ENCODE results near the gene ZBTB9.

Gene ZBTB9

GRCh38 chr6:33434961-33435360 is 19.4 kb upstream of the ZBTB9 start:
- peaks cover 4 to 5% of the 10 kb centered on the region in 2 donors for H3K4me1 ChIP-seq (ENCODE audit: control insufficient read depth in 2 of 2, insufficient read depth in 2 of 2, low read length in 2 of 2)
- H3K9me3 ChIP-seq (ENCODE audit: control insufficient read depth in 2 of 2, low read length in 2 of 2) = no peaks in the 10 kb centered on the region
- no peaks in the 10 kb centered on the region for H3K27me3 ChIP-seq (ENCODE audit: control insufficient read depth in 2 of 2, insufficient read depth in 2 of 2, low read length in 2 of 2)
- peaks cover 8 to 19% of the 10 kb centered on the region in 2 donors for H3K36me3 ChIP-seq (ENCODE audit: control insufficient read depth in 2 of 2, insufficient read depth in 2 of 2, low read length in 2 of 2)
- H3K4me3 ChIP-seq (ENCODE audit: low read length in 2 of 2) = no peak overlapping the region
- H3K9ac ChIP-seq (ENCODE audit: low read depth in 1 of 2, low read length in 2 of 2) = no peak overlapping the region
- H3K27ac ChIP-seq (ENCODE audit: low read depth in 2 of 2, low read length in 2 of 2) = no peak overlapping the region

- Histone ChIP-seq H3K9me3 (ENCODE audit: control insufficient read depth in 2 of 2, low read length in 2 of 2) (no peaks in the 10 kb centered on the region), H3K4me3 (ENCODE audit: low read length in 2 of 2) (no peak overlapping the region), H3K27ac (ENCODE audit: low read depth in 2 of 2, low read length in 2 of 2) (no peak overlapping the region), H3K27me3 (ENCODE audit: control insufficient read depth in 2 of 2, insufficient read depth in 2 of 2, low read length in 2 of 2) (no peaks in the 10 kb centered on the region), H3K36me3 (ENCODE audit: control insufficient read depth in 2 of 2, insufficient read depth in 2 of 2, low read length in 2 of 2) (peaks cover 8 to 19% of the 10 kb centered on the region in 2 donors), H3K4me1 (ENCODE audit: control insufficient read depth in 2 of 2, insufficient read depth in 2 of 2, low read length in 2 of 2) (no peaks in the 10 kb centered on the region), H3K9ac (ENCODE audit: low read depth in 1 of 2, low read length in 2 of 2) (no peak overlapping the region)
Measured at GRCh38 chr6:33437666-33438065, 16.7 kb upstream of the ZBTB9 start.

DNA sequence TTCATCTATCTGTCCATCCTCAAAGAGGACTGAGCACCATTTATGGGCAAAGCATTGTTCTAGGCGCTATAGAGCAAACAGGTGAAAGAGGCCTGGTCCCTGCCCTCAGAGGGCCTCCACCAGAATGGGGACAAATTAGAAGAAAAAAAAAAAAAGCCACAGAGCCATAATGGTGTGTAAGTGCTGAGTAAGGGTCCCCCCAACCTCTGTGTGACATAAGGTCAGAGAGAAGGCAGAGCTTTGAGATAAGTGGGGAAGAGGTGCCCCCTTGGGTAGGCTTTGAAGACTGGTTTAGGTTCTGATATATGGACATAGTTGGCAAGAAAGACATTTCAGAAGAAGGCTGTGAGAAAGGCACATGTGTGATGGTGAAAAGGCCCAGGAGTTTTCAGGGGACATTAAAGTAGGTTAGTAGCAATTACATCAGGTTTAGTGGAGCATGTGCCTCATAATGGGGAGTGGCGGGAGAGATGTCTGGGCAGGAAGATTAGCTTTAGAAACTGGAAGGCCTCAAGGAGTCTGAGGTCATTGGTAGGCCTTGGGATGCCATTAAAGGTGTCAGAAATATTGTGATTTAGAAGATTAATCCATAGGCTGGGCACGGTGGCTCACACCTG is 15.3 kb upstream of the ZBTB9 start:
- Histone ChIP-seq H3K27ac (ENCODE audit: low read depth in 2 of 2, low read length in 2 of 2) (no peak overlapping the region), H3K9me3 (ENCODE audit: control insufficient read depth in 2 of 2, low read length in 2 of 2) (no peaks in the 10 kb centered on the region), H3K27me3 (ENCODE audit: control insufficient read depth in 2 of 2, insufficient read depth in 2 of 2, low read length in 2 of 2) (no peaks in the 10 kb centered on the region), H3K36me3 (ENCODE audit: control insufficient read depth in 2 of 2, insufficient read depth in 2 of 2, low read length in 2 of 2) (peaks cover 13 to 21% of the 10 kb centered on the region in 2 donors), H3K4me3 (ENCODE audit: low read length in 2 of 2) (no peak overlapping the region), H3K4me1 (ENCODE audit: control insufficient read depth in 2 of 2, insufficient read depth in 2 of 2, low read length in 2 of 2) (no peaks in the 10 kb centered on the region), H3K9ac (ENCODE audit: low read depth in 1 of 2, low read length in 2 of 2) (no peak overlapping the region)

GRCh38 chr6:33439956-33440648 is 14.3 kb upstream of the ZBTB9 start:
- Histone ChIP-seq H3K36me3 (ENCODE audit: control insufficient read depth in 2 of 2, insufficient read depth in 2 of 2, low read length in 2 of 2) (peaks cover 15 to 21% of the 10 kb centered on the region in 2 donors), H3K9me3 (ENCODE audit: control insufficient read depth in 2 of 2, low read length in 2 of 2) (no peaks in the 10 kb centered on the region)

GRCh38 chr6:33440649-33441309 is 13.6 kb upstream of the ZBTB9 start:
- Histone ChIP-seq H3K4me3 (ENCODE audit: low read length in 2 of 2) (no peak overlapping the region), H3K27me3 (ENCODE audit: control insufficient read depth in 2 of 2, insufficient read depth in 2 of 2, low read length in 2 of 2) (no peaks in the 10 kb centered on the region), H3K9ac (ENCODE audit: low read depth in 1 of 2, low read length in 2 of 2) (no peak overlapping the region), H3K9me3 (ENCODE audit: control insufficient read depth in 2 of 2, low read length in 2 of 2) (no peaks in the 10 kb centered on the region), H3K27ac (ENCODE audit: low read depth in 2 of 2, low read length in 2 of 2) (no peak overlapping the region), H3K4me1 (ENCODE audit: control insufficient read depth in 2 of 2, insufficient read depth in 2 of 2, low read length in 2 of 2) (no peaks in the 10 kb centered on the region), H3K36me3 (ENCODE audit: control insufficient read depth in 2 of 2, insufficient read depth in 2 of 2, low read length in 2 of 2) (peaks cover 15 to 18% of the 10 kb centered on the region in 2 donors)

More at GRCh38 chr6:33439956-33440648, 14.3 kb upstream of the ZBTB9 start:
- Histone ChIP-seq H3K27ac (ENCODE audit: low read depth in 2 of 2, low read length in 2 of 2) (no peak overlapping the region), H3K27me3 (ENCODE audit: control insufficient read depth in 2 of 2, insufficient read depth in 2 of 2, low read length in 2 of 2) (no peaks in the 10 kb centered on the region), H3K4me1 (ENCODE audit: control insufficient read depth in 2 of 2, insufficient read depth in 2 of 2, low read length in 2 of 2) (no peaks in the 10 kb centered on the region), H3K4me3 (ENCODE audit: low read length in 2 of 2) (no peak overlapping the region), H3K9ac (ENCODE audit: low read depth in 1 of 2, low read length in 2 of 2) (no peak overlapping the region)

DNA sequence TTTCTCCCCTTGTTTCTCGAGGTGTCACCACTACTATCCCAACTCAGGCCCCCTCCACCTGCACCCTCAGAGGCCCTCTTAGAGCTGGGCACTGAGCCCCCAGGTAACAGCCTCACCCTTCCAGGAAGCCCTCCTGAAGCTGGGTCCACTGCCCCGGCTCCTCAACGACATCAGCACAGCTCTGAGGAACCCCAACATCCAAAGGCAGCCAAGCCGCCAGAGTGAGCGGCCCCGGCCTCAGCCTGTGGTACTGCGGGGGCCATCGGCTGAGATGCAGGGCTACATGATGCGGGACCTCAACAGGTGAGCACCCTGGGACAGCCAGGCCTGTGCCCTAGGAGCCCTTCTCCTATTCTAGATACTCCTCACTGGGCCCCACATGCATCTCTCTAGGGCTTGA is 12.9 kb upstream of the ZBTB9 start:
- Histone ChIP-seq H3K4me1 (ENCODE audit: control insufficient read depth in 2 of 2, insufficient read depth in 2 of 2, low read length in 2 of 2) (no peaks in the 10 kb centered on the region), H3K27me3 (ENCODE audit: control insufficient read depth in 2 of 2, insufficient read depth in 2 of 2, low read length in 2 of 2) (no peaks in the 10 kb centered on the region), H3K36me3 (ENCODE audit: control insufficient read depth in 2 of 2, insufficient read depth in 2 of 2, low read length in 2 of 2) (peaks cover 15 to 23% of the 10 kb centered on the region in 2 donors), H3K4me3 (ENCODE audit: low read length in 2 of 2) (no peak overlapping the region), H3K9ac (ENCODE audit: low read depth in 1 of 2, low read length in 2 of 2) (no peak overlapping the region), H3K9me3 (ENCODE audit: control insufficient read depth in 2 of 2, low read length in 2 of 2) (no peaks in the 10 kb centered on the region), H3K27ac (ENCODE audit: low read depth in 2 of 2, low read length in 2 of 2) (no peak overlapping the region)

GRCh38 chr6:33442283-33442682 is 12.1 kb upstream of the ZBTB9 start:
- no peaks in the 10 kb centered on the region for H3K27me3 ChIP-seq (ENCODE audit: control insufficient read depth in 2 of 2, insufficient read depth in 2 of 2, low read length in 2 of 2)
- no peaks in the 10 kb centered on the region for H3K4me1 ChIP-seq (ENCODE audit: control insufficient read depth in 2 of 2, insufficient read depth in 2 of 2, low read length in 2 of 2)
- H3K4me3 ChIP-seq (ENCODE audit: low read length in 2 of 2) = no peak overlapping the region
- peaks cover 15 to 17% of the 10 kb centered on the region in 2 donors for H3K36me3 ChIP-seq (ENCODE audit: control insufficient read depth in 2 of 2, insufficient read depth in 2 of 2, low read length in 2 of 2)
- no peak overlapping the region for H3K9ac ChIP-seq (ENCODE audit: low read depth in 1 of 2, low read length in 2 of 2)
- H3K27ac ChIP-seq (ENCODE audit: low read depth in 2 of 2, low read length in 2 of 2) = no peak overlapping the region
- no peaks in the 10 kb centered on the region for H3K9me3 ChIP-seq (ENCODE audit: control insufficient read depth in 2 of 2, low read length in 2 of 2)

GRCh38 chr6:33443025-33443424 is 11.4 kb upstream of the ZBTB9 start:
- H3K9ac ChIP-seq (ENCODE audit: low read depth in 1 of 2, low read length in 2 of 2) = no peak overlapping the region
- H3K9me3 ChIP-seq (ENCODE audit: control insufficient read depth in 2 of 2, low read length in 2 of 2) = no peaks in the 10 kb centered on the region
- no peaks in the 10 kb centered on the region for H3K4me1 ChIP-seq (ENCODE audit: control insufficient read depth in 2 of 2, insufficient read depth in 2 of 2, low read length in 2 of 2)
- no peak overlapping the region for H3K4me3 ChIP-seq (ENCODE audit: low read length in 2 of 2)
- H3K36me3 ChIP-seq (ENCODE audit: control insufficient read depth in 2 of 2, insufficient read depth in 2 of 2, low read length in 2 of 2) = peaks cover 12 to 16% of the 10 kb centered on the region in 2 donors
- H3K27ac ChIP-seq (ENCODE audit: low read depth in 2 of 2, low read length in 2 of 2) = no peak overlapping the region
- no peaks in the 10 kb centered on the region for H3K27me3 ChIP-seq (ENCODE audit: control insufficient read depth in 2 of 2, insufficient read depth in 2 of 2, low read length in 2 of 2)

- no peak overlapping the region for H3K4me3 ChIP-seq (ENCODE audit: low read length in 2 of 2)
- H3K27ac ChIP-seq (ENCODE audit: low read depth in 2 of 2, low read length in 2 of 2) = no peak overlapping the region
- H3K9me3 ChIP-seq (ENCODE audit: control insufficient read depth in 2 of 2, low read length in 2 of 2) = no peaks in the 10 kb centered on the region
- no peaks in the 10 kb centered on the region for H3K27me3 ChIP-seq (ENCODE audit: control insufficient read depth in 2 of 2, insufficient read depth in 2 of 2, low read length in 2 of 2)
- H3K4me1 ChIP-seq (ENCODE audit: control insufficient read depth in 2 of 2, insufficient read depth in 2 of 2, low read length in 2 of 2) = no peaks in the 10 kb centered on the region
- peaks cover 7 to 15% of the 10 kb centered on the region in 2 donors for H3K36me3 ChIP-seq (ENCODE audit: control insufficient read depth in 2 of 2, insufficient read depth in 2 of 2, low read length in 2 of 2)
- H3K9ac ChIP-seq (ENCODE audit: low read depth in 1 of 2, low read length in 2 of 2) = no peak overlapping the region
Measured at GRCh38 chr6:33443619-33444504, 10.5 kb upstream of the ZBTB9 start.

Data from mucosa of rectum (tissue), 2 donors.